ENCODE data around the gene SLCO3A1.

The SLCO3A1 gene

GRCh38 chr15:91853511-91853947, at the start of gene SLCO3A1:
Gene SLCO3A1, plus strand, starts transcription at chr15:91853708.
- peak; percentile 54 for DNase-seq (ENCODE audit: low read depth)

DNA sequence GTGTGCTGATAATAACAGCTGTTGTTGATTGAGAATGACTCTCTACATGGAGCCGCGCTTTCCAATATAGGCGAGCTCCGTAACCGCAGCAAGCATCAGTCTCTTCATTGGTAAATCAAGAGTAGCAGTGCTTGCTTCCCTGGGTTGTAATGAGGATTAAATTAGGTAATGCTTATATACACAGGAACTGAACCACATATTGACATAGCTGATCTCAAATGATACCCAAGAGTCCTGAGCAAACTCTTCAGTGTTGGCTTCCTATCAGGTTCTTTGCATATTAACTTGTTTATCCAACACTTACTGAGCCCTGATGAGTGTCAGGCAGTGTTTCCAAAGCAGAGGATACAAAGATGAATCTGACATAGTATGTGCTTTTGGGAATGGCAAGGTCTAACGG, 46.4 kb upstream of the SLCO3A1 start:
- no peak for DNase-seq (ENCODE audit: low read depth)

GRCh38 chr15:91813924-91814323, 39.6 kb upstream of the SLCO3A1 start:
- DNase-seq (ENCODE audit: low read depth), result no peak

DNA sequence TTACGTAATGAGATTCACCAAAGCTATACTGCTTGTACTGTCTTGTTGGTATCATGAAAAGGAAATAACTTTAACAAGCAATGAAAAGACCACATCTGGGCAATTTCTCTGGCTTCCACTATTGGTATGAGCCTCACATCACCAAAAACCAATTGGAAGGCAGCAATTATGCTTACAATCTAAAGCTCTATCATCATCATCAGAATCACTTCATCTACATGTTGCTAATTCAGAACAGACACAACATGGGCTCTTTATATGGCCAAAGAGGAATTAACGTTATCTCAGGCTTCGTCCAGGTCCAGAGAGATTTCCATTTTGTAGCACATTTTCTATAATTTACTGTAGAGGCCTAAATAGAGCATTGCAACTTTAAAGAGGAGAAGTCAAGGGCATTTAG, 36.6 kb upstream of the SLCO3A1 start:
- no peak for DNase-seq (ENCODE audit: low read depth)

DNA sequence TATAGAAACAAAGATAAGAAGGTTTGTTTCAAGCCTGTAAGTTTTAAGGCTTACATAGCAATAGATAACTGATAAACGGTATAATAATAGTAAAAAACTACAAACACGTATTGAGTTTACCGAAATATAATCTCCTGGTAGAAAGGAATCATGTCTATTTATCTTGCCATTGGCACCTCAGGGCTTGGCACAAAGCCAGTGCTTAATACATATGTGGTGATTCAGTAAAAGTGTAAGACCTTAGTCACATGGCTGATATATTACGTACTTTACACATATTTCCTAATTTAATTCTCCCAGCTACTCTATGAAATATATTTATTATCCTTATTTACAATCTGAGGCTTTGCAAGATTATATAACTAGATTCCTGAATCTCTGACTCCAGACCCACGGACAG, 32.0 kb upstream of the SLCO3A1 start:
- no peak for DNase-seq (ENCODE audit: low read depth)

DNA sequence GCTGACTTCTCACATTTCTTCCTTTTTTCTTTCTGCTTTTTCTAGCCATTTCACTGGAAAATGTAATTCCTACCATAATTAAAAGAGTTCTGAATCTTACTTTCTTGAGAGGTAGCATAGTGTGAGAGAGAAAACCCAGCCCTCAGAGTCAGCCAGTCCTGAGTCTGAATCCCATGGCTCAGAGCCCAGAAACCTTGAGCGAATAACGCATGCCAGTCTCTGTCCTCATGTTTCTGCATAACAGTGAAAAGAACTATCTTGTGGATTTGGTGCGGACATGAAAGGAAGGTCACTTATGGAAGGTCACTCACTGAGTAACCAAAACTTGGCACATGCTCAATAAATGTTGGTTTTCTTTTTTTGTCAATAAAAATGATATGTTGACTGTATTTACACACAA, 29.3 kb upstream of the SLCO3A1 start:
- DNase-seq (ENCODE audit: low read depth), result no peak

GRCh38 chr15:91826443-91826842, 27.1 kb upstream of the SLCO3A1 start:
- no peak for DNase-seq (ENCODE audit: low read depth)

DNA sequence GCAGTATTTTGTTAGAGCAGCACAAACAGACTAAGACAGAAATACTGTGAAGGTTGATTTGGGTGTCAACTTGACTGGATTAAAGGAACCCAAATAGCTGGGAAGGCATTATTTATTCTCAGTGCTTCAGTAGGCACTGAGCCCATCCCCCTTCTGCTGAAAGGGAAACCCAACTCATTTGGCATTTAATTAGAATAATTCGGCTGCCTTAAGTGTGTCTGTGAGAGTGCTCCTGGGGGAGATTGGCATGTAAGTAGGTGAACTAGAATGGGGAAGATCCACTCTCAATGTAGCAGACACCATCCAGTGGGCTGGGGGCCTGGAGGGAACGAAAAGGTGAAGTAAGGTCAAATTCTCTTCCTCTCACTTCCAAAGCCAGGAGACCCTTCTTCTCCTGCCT, 20.5 kb upstream of the SLCO3A1 start:
- DNase-seq (ENCODE audit: low read depth), result no peak

DNA sequence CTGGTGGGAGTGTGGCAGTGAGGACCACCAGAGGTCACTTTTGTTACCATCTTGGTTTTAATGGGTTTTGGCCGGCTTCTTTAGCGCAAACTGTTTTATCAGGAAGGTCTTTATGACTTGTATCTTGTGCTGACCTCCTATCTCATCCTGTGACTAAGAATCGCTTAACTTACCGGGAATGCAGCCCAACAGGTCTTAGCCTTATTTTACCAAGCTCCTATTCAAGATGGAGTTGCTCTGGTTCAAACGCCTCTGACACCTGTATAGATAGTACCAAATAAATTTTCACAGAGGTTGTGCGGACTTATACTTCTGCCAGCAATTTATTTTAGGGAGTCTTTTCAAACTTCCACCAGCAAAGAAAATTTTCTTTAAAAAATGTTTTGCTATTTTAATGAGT, 13.6 kb upstream of the SLCO3A1 start:
- DNase-seq (ENCODE audit: low read depth), result no peak

- DNase-seq (ENCODE audit: low read depth), result no peak
Observed at GRCh38 chr15:91841861-91842260, 11.6 kb upstream of the SLCO3A1 start.

- no peak for DNase-seq (ENCODE audit: low read depth)
Observed at GRCh38 chr15:91844341-91844740, 9.2 kb upstream of the SLCO3A1 start.

DNA sequence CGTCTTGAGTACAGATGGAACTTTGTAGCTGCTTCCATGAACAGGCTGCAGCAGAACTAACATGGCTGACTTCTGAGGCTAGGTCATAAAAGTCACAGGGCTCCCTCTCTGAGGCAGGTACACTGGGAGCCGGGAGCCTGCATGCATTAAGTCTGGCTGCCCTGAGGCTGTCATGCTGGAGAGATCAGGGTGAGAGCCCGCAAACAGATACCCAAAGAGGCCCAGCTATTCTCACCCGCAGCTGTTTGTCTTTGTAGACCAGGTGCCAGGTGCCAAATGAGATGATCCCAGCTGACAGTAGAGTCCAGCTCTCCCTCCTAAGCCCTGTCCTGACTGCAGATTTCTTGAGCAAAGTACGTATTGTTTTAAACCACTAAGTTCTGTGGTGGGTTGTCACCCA, 8.6 kb upstream of the SLCO3A1 start:
- no peak for DNase-seq (ENCODE audit: low read depth)

DNA sequence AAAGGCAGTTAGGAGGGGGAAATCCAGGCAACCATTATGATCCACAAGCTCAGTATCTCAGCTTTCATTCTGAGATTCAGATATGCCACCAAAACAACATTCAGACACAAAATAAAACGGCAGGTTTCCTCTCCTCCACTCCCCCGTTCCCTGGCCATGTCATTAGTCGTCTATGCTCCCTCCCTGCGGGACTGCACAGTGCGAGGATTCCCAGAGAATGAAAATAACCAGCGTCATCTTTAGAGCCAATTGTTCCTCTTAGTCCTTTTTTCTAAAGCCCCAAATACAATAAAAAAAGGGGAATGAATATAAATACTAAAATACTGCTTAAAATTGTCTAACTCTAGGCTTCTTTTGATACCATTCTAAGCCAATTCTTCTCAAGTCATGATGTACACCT, 7.8 kb upstream of the SLCO3A1 start:
- DNase-seq (ENCODE audit: low read depth), result no peak

GRCh38 chr15:91849180-91849579, 4.3 kb upstream of the SLCO3A1 start:
- no peak for DNase-seq (ENCODE audit: low read depth)

GRCh38 chr15:91849749-91850161, 3.8 kb upstream of the SLCO3A1 start:
- no peak for DNase-seq (ENCODE audit: low read depth)

GRCh38 chr15:91852741-91853510, 582 bp upstream of the SLCO3A1 start:
- DNase-seq (ENCODE audit: low read depth), result peak; percentile 75

GRCh38 chr15:91853948-91854638, 585 bp downstream of the SLCO3A1 start:
- peak; percentile 43 for DNase-seq (ENCODE audit: low read depth)

GRCh38 chr15:91854639-91854990, 1.1 kb downstream of the SLCO3A1 start:
- no peak for DNase-seq (ENCODE audit: low read depth)

DNA sequence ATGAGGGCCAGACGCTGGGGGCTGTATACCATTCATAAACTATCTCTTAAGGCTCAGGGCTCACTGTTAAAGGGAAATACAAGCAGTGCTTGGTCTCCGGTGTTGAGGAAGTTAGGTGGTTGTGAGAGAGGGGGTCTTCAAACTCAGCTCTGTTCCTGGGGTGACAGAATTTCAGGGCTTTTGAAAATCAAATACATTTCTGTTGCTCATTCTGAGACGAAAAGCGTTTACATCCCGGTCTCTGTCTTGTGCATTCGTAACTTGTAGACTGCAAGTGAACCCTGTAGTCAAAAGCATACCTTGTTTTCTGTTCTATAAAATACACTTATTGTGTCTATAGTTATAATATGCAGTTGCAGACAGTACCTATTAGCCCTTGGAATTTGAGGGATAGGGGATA, 1.7 kb downstream of the SLCO3A1 start:
- no peak for DNase-seq (ENCODE audit: low read depth)

GRCh38 chr15:91855684-91856489, 2.4 kb downstream of the SLCO3A1 start:
- no peak for DNase-seq (ENCODE audit: low read depth)

DNA sequence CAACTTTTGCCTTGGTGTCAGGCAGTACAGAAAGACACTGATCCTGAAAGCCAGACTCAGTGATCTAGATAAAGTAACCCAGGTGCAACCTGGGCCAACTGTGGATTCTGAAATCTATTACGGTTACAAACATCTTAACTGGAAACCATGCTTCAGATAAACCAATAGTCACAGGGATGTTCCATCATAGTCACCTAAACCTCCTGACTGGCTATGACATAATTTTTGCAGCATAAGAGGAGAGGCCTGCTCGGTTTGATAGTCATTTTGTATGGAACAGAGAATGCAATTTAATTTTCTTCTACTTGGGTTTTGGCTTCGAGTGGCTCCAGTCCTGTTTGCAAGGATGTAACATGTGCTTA, 3.7 kb downstream of the SLCO3A1 start:
- no peak for DNase-seq (ENCODE audit: low read depth)

- DNase-seq (ENCODE audit: low read depth), result no peak
Observed at GRCh38 chr15:91857772-91858171, 4.3 kb downstream of the SLCO3A1 start.

DNA sequence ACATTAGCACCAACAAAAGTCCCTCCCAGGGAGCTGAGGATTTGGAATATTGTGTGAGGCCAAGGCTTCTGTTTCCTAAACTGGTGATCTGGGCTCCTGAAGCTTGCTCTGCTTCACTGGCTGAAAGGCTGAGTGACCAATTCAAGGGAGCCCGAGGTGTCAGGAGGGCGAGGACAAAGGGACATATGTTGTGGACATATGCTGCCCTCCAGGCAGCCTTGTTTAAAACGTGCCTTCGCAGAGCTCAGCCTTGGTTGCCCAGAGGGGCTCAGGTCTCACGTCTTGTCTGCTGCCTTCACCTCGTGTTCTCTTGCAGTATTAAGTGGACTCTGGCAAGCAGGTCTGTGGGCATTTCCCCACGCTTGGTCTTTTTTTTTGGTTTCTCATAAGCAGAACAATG, 7.0 kb downstream of the SLCO3A1 start:
- DNase-seq (ENCODE audit: low read depth), result no peak
